Measurements from ENCODE around the gene GOLGA6L10. TPM values are rescaled to one million over a fixed set of nuclear protein-coding genes. Genes with fewer than 3 reads are reported as not detected.

Gene GOLGA6L10
- polyA plus RNA-seq, 3 donors = 0.12 TPM; not detected in 2

GRCh38 chr15:82294061-82294690 is 55.1 kb downstream of the GOLGA6L10 start:
- Mint-ChIP-seq H3K27me3 (ENCODE audit: low read depth in 3 of 3) (peaks cover 4 to 7% (median 6%) of the 10 kb centered on the region in 3 donors), H3K4me1 (peaks cover 7% of the 10 kb centered on the region), H3K9me3 (peaks cover 0 to 3% (median 0%) of the 10 kb centered on the region in 7 donors), H3K4me3 (no peak overlapping the region), H3K27ac (no peak overlapping the region), H3K36me3 (no peaks in the 10 kb centered on the region)
- TF ChIP-seq CTCF (IDR thresholded peaks at IDR 0.05) = no peak
- no peak overlapping the region for H3K4me3 ChIP-seq (replicated peaks in 1 of 3; ENCODE audit: low read depth in 2 of 3, low read length in 3 of 3)
- peaks cover 0 to 8% of the 10 kb centered on the region in 2 donors for H3K4me1 ChIP-seq (ENCODE audit: control insufficient read depth in 1 of 2, insufficient read depth in 2 of 2, low read length in 2 of 2)
- H3K4me2 ChIP-seq (replicated peaks; ENCODE audit: extremely low read depth, low read length, poor library complexity, severe bottlenecking) = no peak overlapping the region
- intact Hi-C loops (cut with micrococcal nuclease) = no loop called here
- no peaks in the 10 kb centered on the region for H3K36me3 ChIP-seq (replicated peaks in 1 of 2; ENCODE audit: control insufficient read depth in 1 of 2, insufficient read depth in 2 of 2, low read length in 2 of 2)
- no peak for DNase-seq
- H4K20me1 ChIP-seq (ENCODE audit: insufficient read depth, low read length) = no peaks in the 10 kb centered on the region
- H3K9me3 ChIP-seq (replicated peaks in 1 of 2; ENCODE audit: control insufficient read depth in 1 of 2, insufficient read depth in 1 of 2, low read length in 2 of 2) = no peaks in the 10 kb centered on the region
- H3K9ac ChIP-seq (ENCODE audit: insufficient read depth, low read length, poor library complexity, severe bottlenecking) = no peak overlapping the region
- WGBS (ENCODE audit: insufficient coverage) = 93% methylated on average over 9 of the region's 11 CpGs
- H3K27me3 ChIP-seq (ENCODE audit: control insufficient read depth in 2 of 2, insufficient read depth in 2 of 2, low read length in 2 of 2) = no peaks in the 10 kb centered on the region
- no peaks in the 10 kb centered on the region for H3K79me2 ChIP-seq (ENCODE audit: insufficient read depth, low read length)
- H3K27ac ChIP-seq (ENCODE audit: low read depth in 1 of 2, low read length in 2 of 2) = no peak overlapping the region
- no peak overlapping the region for H2AFZ ChIP-seq (ENCODE audit: insufficient read depth, low read depth, low read length, poor library complexity, severe bottlenecking)

- Mint-ChIP-seq H3K4me3 (no peak overlapping the region), H3K4me1 (peaks cover 3% of the 10 kb centered on the region), H3K27me3 (ENCODE audit: low read depth in 3 of 3) (peaks cover 2 to 3% (median 3%) of the 10 kb centered on the region in 3 donors), H3K36me3 (no peaks in the 10 kb centered on the region), H3K27ac (no peak overlapping the region), H3K9me3 (peaks cover 0 to 5% (median 0%) of the 10 kb centered on the region in 7 donors)
- intact Hi-C loops (cut with micrococcal nuclease) = no loop called here
- WGBS (ENCODE audit: insufficient coverage) = 82% methylated on average over 3 of the region's 5 CpGs
- Histone ChIP-seq H3K4me1 (ENCODE audit: control insufficient read depth in 1 of 2, insufficient read depth in 2 of 2, low read length in 2 of 2) (peaks cover 0 to under 1% of the 10 kb centered on the region in 2 donors), H3K36me3 (replicated peaks in 1 of 2; ENCODE audit: control insufficient read depth in 1 of 2, insufficient read depth in 2 of 2, low read length in 2 of 2) (no peaks in the 10 kb centered on the region), H3K79me2 (ENCODE audit: insufficient read depth, low read length) (no peaks in the 10 kb centered on the region), H4K20me1 (ENCODE audit: insufficient read depth, low read length) (no peaks in the 10 kb centered on the region), H3K27ac (ENCODE audit: low read depth in 1 of 2, low read length in 2 of 2) (no peak overlapping the region), H3K4me2 (replicated peaks; ENCODE audit: extremely low read depth, low read length, poor library complexity, severe bottlenecking) (no peak overlapping the region), H3K9ac (ENCODE audit: insufficient read depth, low read length, poor library complexity, severe bottlenecking) (no peak overlapping the region), H2AFZ (ENCODE audit: insufficient read depth, low read depth, low read length, poor library complexity, severe bottlenecking) (no peak overlapping the region), H3K9me3 (replicated peaks in 1 of 2; ENCODE audit: control insufficient read depth in 1 of 2, insufficient read depth in 1 of 2, low read length in 2 of 2) (no peaks in the 10 kb centered on the region), H3K27me3 (ENCODE audit: control insufficient read depth in 2 of 2, insufficient read depth in 2 of 2, low read length in 2 of 2) (no peaks in the 10 kb centered on the region), H3K4me3 (replicated peaks in 1 of 3; ENCODE audit: low read depth in 2 of 3, low read length in 3 of 3) (no peak overlapping the region)
- TF ChIP-seq CTCF (IDR thresholded peaks at IDR 0.05) = no peak
- DNase-seq = no peak
Measured at GRCh38 chr15:82292271-82292670, 57.0 kb downstream of the GOLGA6L10 start.

Other genes with a start within 250 kb of the GOLGA6L10 start
- gene EFL1, start 86.7 kb downstream of the GOLGA6L10 start, polyA plus RNA-seq = 1 to 10 TPM; 5.2 to 10.0 (median 7.1) TPM
- not detected for gene SAXO2, start 86.7 kb downstream of the GOLGA6L10 start, polyA plus RNA-seq
- under 1 TPM in 1 of 3 donors, not detected in 2; 0.28 TPM for gene GOLGA6L9, start 80.3 kb upstream of the GOLGA6L10 start, polyA plus RNA-seq
- gene RPS17, start 191.0 kb upstream of the GOLGA6L10 start, polyA plus RNA-seq = 1,000 to 10,000 TPM in 1 of 3 donors, 100 to 1,000 TPM in 2; 604 to 2,881 (median 619) TPM

Data from CD14-positive monocyte (primary cell).